Measurements from ENCODE around the gene DENND4C. TPM values are rescaled to one million over a fixed set of nuclear protein-coding genes. Genes with fewer than 3 reads are reported as not detected.

DENND4C gene
- total RNA-seq, 1 experiment from 2014 or later: 26.6 TPM

DNA sequence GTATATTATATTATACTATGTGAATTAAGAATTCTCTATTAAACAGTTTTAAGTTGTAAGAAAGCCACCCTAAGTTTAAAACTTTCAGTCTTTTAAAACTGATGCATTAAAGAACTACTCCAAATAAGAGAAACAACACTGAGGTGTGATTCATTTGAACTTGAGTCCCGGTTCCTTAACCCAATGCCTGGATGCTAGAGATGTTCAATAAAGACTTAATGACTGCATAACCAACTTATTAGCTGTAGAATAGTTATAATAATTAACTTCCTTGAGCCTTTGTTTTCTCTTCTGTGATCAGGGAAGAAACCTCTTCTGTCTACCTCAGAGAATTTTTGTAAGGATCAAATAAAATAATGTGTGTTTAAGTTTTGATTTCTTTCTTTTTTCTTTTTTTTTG, 45.3 kb upstream of the DENND4C start:
- no CpG with 5 or more reads among the region's 1 CpG for WGBS (ENCODE audit: extremely low coverage, insufficient read length, low lambda C conversion rate)
- no peak overlapping the region for H2BK15ac ChIP-seq (ENCODE audit: low read depth, low read length)
- H2AFZ ChIP-seq (ENCODE audit: low read length): no peak overlapping the region
- H3K27ac ChIP-seq (ENCODE audit: insufficient read length, low read depth, low read length): no peak overlapping the region
- Mint-ChIP-seq H3K27ac (no peak overlapping the region), H3K9me3 (no peaks in the 10 kb centered on the region), H3K27me3 (ENCODE audit: low read depth) (no peaks in the 10 kb centered on the region), H3K36me3 (ENCODE audit: insufficient read depth in 1 of 3, low read depth in 3 of 3) (no peaks in the 10 kb centered on the region), H3K4me1 (peaks cover 14 to 17% of the 10 kb centered on the region in 2 experiments), H3K4me3 (no peak overlapping the region)
- H4K8ac ChIP-seq (replicated peaks; ENCODE audit: insufficient read length, low read depth, low read length): no peak overlapping the region
- H2AK5ac ChIP-seq (ENCODE audit: insufficient read length, low read length): no peak overlapping the region
- no peaks in the 10 kb centered on the region for H4K20me1 ChIP-seq (ENCODE audit: control insufficient read depth, insufficient read depth, insufficient read length)
- H3K4me2 ChIP-seq (ENCODE audit: insufficient read depth, insufficient read length, low read length): no peak overlapping the region
- no peak overlapping the region for H3K56ac ChIP-seq (ENCODE audit: insufficient read length, low read depth, low read length)
- H2BK20ac ChIP-seq (ENCODE audit: low read depth, low read length, poor library complexity, severe bottlenecking): no peak overlapping the region
- H4K5ac ChIP-seq (ENCODE audit: insufficient read length, low read depth, low read length): no peak overlapping the region
- no peak for DNase-seq
- H3K18ac ChIP-seq (ENCODE audit: insufficient read length, low read depth, low read length): no peak overlapping the region
- H4K91ac ChIP-seq (ENCODE audit: insufficient read length, low read depth, low read length): no peak overlapping the region
- H3K23me2 ChIP-seq (ENCODE audit: insufficient read length, low read depth, low read length, poor library complexity, severe bottlenecking): no peaks in the 10 kb centered on the region
- H3K4ac ChIP-seq (ENCODE audit: low read depth, low read length): no peak overlapping the region
- no peaks in the 10 kb centered on the region for H3K79me1 ChIP-seq (ENCODE audit: insufficient read depth, low read depth, low read length, poor library complexity, severe bottlenecking)
- no peaks in the 10 kb centered on the region for H3K27me3 ChIP-seq (ENCODE audit: insufficient read depth, low read length)
- no peak overlapping the region for H3K23ac ChIP-seq (ENCODE audit: insufficient read length, low read depth, low read length)
- H2BK120ac ChIP-seq (ENCODE audit: low read depth, low read length, poor library complexity, severe bottlenecking): no peak overlapping the region
- H3T11ph ChIP-seq (ENCODE audit: low read length): no peak overlapping the region
- no peak for TF ChIP-seq CTCF (conservative IDR thresholded peaks at IDR 0.05)
- no peak overlapping the region for H2BK12ac ChIP-seq (ENCODE audit: insufficient read length, low read depth, low read length)
- no peak overlapping the region for H2BK5ac ChIP-seq (ENCODE audit: insufficient read length, low read length)
- H3K9me3 ChIP-seq (ENCODE audit: control insufficient read depth, low read depth, low read length): no peaks in the 10 kb centered on the region
- no peak overlapping the region for H3K9ac ChIP-seq (ENCODE audit: extremely low read depth, insufficient read length, low read length)
- H3K14ac ChIP-seq (ENCODE audit: insufficient read depth, low read length): no peak overlapping the region
- H3K79me2 ChIP-seq (ENCODE audit: insufficient read depth, low read length): no peaks in the 10 kb centered on the region
- H3K4me1 ChIP-seq (ENCODE audit: insufficient read depth, low read length): no peaks in the 10 kb centered on the region; the same call in 1 of the 2 replicates

Data from H9 (cell line).